Iris pigment epithelial cell (primary cell): ENCODE measurements around the gene DOCK1.
A peak's percentile ranks its signal among the peaks of the same experiment; 100 is the strongest.

ENCODE experiments used
- DNase-seq: peaks from one replicate; pipeline ENCODE4 v3.0.0-alpha.2; 2011; ENCODE audit warnings: low read depth

DOCK1 gene

DNA sequence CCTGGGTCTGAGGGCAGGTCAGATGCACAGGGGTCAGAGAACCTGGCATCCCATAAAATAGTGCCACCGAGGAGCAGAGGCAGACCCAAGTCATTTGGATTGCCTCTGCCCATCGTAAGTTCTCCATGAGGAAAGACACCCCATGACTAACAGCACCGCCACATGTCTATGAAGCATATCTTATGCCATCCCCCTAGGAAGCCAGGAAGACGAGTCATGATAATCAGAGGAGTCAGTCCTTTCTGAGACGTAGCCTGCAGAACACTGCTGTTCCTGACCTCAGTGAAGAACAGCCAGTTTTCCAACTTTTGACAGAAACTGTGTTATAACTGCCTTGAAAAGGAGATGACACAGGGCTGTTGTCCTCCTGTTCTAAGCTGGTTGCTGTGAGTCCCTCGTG, 239.9 kb downstream of the DOCK1 start:
- peak; percentile 71 for DNase-seq

DNA sequence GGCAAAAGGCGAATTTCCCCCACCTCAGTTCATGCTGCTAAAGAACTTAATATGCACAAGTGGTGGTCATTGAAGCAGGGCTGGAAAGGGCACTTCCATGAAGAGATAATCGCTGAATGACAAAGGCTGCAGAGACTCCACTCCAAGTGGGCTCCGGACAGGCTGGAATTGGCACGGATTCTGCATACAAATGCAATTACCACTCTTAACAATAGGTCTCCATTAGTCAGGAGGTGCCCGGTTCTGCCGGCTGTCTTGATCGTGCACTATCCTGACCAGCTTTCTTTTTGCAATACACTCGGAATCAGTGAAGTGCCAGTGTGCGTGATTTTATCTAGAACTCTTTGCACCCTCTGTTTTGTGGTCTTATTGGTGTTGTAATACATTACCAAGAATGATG, 241.4 kb downstream of the DOCK1 start:
- DNase-seq: no peak

DNA sequence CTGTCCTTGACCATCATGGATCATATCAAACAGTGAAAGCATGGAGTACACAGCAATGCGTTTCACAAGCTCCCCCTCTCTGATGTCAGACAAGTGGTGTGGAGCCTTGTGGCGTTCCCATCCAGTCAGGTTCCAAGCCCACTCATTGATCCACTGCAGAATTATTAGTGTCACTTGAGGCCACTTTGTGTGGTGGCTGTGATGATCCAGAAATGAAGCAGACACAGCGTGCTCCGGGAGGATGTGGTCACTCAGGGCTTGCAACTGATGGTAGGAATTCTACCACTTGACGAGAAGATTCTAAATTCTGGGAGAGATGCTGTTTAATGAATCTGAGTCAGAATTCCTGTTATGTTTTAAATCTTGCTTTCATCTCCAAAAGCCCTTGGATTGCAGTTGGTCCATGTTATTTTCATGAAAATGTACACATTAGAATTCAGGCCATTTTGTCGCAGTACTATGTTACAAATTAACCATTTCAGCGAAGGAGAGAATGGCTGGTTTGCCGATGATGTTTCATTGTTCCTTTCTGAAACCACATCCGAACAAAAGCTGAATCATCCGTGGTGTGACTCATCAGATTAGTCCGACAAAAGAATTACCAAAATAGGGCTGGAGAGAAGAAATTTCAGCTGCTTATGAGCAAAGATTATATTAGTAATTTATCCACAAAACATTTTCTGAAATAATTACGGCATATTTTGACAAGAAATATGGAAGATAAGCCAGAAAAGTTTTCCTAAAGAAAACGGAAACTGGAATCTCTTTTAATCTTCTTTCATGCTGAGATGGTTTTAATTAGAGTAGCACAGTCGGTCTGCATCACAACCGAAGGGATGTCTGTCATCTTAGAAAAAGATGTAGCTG, 243.1 kb downstream of the DOCK1 start:
- peak; percentile 89 for DNase-seq

DNA sequence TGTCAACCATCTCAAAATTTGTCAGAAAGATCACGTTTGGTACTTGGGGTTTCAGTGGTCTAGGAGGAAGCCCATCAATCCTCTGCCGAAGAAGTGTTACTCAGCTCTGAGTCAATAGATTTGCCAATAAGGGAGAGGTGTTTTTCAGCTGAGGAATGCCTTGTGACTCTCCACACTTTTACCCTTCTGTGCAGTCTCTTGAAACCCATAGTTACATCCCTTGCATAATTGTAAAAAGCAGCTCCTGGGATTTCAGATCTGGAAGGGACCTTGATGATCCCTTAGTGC, 243.6 kb downstream of the DOCK1 start:
- peak; percentile 86 for DNase-seq

DNA sequence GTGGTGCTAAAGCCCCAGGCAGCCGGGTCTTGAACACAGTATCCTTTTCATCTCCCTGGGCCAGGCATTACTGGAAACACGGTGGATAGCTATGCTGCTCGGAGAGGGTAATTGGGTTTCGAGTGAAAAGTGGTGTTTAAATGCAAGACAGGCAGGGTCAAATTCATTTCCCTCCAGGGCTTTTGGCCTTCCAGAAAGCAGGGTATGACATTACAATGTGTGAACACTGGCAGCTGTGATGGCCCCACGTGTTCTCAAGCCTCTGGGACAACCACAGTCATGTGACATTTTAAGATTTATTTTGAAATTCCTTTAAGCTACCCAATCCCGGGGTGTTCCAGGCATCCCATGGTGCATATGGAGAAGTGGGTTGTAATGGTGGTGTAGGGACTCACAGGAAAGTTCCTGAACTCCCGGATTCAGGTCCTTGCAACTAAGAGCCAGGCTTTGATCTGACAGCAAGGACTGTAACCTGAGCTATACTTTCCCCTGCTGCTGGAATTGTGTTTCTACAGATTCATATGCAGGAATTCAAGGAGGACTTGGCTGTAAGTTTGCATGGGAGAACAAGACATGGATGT, 244.4 kb downstream of the DOCK1 start:
- DNase-seq: peak; percentile 46

DNA sequence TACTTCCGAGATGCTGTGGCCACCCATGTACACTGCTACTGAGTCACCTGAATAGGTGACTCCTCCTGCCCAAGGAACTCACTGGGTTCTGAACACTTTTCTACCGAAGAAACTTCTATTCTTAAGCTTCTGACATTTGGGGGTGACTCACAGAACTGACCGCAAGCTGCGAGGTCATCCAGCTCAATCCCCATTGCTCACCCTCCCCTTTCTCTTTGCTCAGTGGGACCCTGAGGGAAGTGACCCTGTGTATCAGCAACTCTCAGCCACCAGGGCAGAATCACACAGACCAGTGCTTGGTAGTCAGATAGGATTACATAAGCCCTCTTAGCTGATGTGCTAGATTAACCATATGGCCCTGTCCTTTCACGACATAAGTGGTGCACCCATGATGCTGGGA, 244.9 kb downstream of the DOCK1 start:
- DNase-seq: peak; percentile 74

DNA sequence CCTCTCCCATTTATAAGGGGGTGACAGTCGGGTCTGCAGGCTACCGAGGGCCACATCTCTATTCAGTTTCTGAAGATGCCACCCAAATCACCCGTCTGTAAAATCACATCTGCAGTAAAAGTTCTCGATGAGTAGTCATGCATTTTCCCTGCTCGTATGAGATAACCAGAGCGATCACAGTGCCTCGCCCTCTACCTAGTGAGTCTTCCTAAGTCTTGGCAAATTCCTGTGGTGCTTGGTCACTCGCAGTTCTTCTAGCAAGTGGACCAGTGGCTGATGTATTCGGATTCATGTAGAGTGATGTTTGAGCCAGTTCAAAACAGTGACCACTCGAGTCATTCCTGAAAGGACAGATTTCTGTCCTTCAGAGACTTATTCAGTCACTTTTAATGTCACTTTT, 246.3 kb downstream of the DOCK1 start:
- peak; percentile 65 for DNase-seq

DNA sequence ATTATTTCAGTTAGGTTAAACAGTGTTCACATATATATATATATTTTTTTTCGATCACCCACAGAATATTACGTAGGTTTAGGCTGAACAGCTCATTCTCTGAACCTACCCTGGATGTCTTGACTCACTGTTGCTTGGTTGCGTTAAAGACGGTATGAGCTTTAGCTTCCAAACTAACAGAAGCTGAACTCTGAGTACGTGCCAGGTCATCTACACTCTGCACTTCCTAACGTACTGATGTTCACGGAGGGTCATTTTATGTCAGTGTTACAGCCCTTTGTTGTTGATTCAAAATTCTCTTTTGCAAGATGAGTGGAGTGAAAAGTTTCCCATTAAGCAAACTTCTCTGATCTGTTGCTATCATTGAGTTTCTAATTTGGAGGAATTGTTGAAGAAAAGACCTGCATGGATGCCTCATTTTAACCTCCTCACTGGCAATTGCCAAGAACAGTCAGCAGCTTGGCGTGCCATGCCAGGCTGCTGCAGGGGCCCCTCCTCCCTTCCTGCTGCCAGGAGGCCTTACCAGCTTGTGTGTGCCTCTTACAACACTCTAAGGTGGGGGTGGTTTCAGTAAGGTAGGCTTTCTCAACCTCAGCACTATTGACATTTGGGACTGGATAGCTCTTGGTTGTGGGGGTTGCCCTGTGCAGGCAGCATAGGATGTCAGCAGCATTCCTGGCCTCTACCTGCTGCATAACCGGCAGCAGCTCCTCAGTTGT, 246.9 kb downstream of the DOCK1 start:
- DNase-seq: peak; percentile 55

DNA sequence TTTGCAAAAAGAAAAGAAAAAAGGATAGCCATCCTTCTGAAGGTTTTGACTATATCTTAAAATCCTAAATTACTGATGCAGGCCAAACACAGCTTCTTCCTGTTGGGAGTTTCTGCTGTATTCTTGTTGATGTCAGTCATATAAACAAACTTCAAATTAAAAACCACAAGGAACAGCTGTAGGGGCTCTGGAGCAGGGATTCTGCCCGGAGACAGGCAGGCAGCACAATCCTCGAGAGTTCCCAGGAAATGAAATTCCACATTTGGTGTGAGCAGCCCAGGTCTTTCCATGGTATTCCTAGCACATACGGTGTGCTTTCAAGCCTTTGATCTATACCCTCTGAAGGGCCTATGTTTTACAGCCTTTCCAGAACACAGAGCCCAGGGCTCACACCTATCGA, 248.0 kb downstream of the DOCK1 start:
- DNase-seq: no peak

DNA sequence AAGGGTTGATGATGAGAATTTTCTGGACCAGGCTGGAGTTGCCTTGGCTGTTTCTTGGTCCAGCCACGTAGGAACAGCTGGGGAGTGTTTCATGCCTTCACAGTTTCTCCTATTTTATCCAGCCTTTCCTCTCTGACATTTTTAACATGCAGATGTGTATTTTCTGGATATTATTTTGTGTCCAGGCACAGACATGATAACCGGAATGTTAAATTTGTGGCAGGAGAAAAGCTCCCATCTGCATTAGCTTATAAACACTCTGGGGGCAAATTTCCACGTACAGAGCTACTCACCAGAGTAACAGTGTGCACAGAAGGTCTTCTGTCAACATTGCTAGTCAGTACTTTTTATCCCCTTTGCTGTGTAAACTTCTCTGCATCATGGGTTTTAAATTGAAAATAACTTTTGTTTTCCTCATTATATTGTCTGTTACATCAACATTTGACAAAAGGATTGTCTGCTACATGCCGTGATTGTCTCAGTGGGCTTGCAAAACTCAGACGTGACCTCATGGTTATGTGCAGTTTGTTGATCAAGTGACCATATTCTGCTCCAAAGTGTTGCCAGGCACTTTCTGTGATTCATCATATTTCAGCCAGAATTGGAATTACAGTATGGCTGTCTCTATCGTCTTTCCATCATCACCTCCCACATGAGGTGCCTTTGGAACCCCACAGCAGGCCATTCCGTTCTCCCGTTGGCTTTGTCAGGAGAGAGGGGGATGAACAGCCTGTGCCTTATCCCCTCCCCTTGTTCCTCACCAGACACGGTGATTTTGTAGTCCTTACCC, 249.8 kb downstream of the DOCK1 start:
- DNase-seq: peak; percentile 27

DNA sequence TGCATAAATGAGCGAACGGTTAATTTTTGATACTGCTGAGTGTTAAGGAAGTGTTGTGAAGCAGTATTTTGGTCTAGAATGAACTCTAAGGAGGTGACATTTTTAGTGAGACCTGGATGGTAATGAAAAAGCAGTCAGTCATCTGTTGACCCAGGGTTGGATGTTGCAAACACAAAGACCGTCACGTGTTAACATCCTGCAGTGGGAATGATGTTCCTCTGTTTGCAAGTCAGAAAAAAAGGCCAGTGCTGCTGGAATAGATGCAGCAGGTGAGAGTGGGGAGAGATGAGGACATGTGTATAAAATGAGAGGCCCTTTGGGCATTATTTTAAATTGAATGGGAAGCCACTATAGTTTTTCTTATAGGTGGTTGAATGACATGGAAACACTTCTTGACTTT, 251.9 kb downstream of the DOCK1 start:
- DNase-seq: no peak

DNA sequence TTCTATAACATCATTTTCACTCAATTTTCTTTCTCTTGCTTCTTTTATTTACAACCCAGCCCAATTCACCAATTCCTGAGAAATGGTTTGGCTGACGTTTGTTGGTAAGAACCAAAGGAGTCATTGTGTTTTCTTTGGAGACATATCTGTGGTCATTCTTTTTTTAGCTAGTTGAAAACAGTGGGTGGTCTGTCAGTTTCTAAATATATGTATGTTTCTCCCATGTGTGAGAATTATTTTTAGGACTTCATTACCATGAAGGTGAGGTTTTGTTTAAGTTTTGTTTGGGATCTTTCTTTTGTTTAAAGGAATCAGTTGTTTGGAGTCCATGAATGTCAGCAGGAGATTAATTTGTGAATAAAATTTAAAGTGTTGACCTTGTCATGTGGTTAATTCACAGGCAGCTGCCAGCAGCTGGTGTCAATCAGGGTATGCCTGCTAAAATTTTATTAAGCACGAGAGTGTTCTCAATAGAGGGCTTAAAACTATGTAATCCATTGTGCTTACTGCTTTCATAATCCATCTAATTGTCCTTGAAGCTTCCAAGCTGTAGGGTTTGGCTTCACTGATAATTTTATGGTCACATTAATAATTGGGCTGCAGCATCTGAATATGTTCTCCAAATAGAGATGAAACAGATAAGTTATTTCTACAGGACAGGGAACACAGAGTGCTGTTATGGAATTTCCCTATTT, 252.4 kb downstream of the DOCK1 start:
- no peak for DNase-seq

DNA sequence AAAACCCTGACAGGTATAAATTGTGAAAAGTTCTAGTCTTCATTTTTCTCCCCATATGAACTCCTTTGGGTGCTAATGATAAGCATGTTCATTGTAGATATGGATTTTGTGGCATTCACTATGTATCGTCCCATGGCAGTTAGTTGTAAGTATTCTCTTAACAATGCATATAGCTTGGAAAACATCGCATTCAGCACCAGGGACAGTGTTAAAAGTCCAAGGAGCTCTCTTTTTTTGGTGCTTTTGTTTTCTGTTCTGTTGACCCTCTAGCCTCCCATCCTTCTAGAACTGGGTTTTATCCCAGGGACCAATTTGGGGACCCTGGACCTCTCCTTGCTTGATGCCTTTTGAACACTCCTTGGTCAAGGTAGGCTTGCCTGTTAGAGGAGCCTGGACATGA, 253.4 kb downstream of the DOCK1 start:
- DNase-seq: no peak

DNA sequence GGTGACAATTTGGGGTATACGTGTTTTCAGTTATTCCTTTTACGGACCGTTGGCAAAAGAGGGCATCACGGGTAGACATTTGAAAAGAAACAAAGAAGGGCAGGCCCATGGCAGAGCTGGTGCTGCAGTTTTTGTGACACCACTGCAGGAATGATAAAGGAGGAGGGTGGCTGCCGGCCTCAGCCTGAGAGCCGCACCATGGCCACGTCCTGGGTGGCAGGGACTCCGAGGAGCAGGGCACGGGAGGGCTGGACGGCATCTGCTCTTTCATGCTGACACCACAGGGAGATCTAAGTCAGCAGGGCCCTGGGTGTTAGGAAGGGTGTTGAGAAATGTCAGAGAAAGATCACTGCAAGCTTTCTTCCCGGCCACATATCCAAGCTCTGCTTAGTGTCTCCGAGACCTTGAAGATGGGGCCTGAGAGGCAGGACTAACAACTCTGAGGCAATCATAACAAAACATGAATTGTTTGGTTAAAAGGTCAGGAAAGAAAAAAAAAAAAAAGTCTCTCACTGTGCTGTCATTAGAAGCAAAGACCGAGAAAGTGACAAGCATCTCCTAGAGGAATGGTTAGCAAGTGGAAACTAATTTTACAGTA, 254.5 kb downstream of the DOCK1 start:
- no peak for DNase-seq

DNA sequence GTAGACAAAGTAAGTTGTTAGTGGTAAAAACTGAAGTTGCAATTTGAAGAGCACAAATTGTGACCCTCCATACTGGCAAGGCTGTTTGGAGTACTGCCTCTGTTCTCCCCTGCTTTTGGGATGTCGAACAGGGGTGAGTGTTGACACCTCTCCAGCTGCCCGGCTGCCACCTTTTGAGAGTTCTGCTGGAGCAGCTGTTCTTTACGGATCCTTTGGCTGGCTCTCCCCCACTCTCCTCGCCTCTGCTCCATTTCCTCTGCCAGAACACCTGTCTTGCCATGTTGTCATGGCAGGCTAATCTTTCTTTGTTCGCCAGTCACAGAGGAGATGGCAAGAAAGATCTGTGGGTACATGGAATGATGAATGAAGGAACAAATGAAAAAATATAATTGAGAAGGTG, 256.3 kb downstream of the DOCK1 start:
- no peak for DNase-seq

DNA sequence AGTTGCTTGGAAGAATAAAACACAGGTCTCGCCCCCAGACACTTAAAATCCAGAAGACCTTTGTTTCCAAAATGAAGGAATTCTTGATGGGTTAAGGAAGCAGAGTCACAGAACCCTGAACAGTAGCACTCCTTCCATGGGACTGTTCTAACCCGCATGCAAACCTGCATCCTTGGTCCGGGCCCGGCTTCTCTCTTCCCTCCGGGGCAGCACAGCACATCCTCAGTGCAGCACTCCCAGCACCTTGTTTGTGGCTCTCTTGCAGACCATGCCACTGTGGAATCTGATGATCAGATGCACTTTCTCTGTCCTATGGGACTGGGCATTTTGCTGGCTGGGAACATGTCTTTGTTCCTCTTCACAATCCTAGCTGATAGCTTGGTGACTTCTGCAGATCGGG, 257.6 kb downstream of the DOCK1 start:
- DNase-seq: no peak

DNA sequence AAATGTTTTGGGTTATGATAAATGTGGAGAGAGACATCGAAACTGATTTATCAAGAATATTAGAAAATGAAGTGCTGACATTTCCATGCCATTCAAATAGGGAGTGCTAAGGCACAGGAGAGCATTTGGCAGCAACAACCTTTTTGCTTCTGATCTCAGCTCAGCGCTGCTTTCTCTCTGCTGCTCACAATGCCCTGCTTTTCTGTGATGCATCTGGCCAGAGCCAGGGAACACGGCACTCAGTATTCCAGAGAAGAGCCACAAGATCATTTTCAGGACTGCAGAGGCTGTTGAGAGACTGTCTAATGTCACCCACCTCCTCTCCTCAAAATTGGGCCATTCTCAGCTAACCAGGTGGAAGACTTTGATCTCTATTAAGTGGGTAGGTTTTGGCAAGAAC, 263.0 kb downstream of the DOCK1 start:
- no peak for DNase-seq

DNA sequence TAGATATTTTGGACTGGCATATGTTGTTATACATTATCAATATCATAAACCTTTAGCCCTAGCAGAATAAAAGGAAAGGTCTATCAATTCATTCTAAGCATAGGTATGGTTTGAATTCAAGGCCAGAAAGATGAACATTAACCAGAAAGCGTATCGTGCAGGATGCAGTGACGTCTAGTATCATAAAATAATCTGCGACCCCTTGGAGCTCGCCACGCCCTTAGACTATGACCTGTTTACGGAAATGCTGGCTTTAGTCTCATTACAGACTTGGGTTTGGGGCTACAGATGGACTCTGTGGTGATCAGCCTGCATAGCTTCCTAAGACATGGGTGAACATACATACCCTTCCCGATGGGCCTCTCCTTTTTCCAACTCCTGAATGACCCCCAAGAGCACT, 269.6 kb downstream of the DOCK1 start:
- DNase-seq: no peak

DNA sequence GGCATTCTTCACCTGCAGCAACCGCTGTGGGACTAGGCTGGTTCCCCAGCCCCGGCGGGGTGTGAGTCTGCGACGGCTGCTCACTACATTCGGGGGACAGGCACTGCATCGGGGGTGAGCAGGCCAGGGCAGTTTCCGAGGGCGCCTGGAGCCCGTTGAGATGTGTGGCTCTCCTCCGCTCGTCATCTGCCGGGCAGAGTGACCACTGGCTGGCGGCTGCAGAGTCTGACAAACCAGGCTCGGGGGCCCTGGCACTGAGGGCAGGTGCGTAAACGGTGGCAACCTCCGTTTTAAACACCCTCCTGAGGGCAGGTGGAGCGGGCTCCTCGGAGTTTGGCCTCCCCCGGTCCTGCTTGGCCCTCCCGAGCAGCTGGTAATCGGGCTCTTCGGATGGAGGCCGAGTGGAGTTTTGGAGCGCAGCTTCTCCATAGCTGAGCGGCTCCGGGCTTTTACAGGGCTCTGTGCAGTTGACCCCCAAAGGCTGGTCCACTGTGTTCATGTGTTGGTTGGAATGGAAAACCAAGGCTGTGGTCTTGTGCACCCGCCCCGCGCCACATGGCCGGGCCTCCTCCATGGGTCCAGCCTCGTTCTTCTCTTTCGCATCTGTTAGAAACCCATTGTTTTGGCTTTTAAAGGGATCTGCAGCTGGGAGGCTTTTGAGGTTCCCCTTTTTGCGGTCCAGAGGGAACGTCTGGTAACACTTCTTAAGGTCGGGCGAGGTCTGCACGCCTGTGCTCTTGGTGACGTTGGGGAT, 270.3 kb downstream of the DOCK1 start:
- DNase-seq: no peak

DNA sequence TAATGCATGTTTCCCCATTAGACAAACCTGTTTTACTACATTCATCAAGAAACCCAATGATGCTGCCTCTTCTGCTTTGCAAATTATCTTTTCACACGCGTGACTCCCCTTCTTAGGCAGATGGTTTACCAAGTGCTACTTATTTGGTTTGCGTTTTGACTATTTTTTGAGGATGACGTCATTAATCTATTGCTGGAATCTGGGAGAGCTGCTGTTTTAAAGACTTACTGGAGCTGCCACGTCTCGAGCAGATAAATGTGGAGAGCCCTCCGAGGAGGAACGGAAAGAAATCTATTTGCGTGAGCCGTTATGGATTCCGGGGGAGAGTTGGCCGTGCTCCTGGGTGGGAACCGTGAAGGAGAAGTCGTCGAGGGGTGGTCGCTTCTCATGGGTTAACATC, 271.4 kb downstream of the DOCK1 start:
- no peak for DNase-seq
